ENCODE data around the gene PYGM.

The PYGM gene

GRCh38 chr11:64788321-64789215 lies 28.8 kb upstream of the PYGM start:
- Histone ChIP-seq H3K9ac (ENCODE audit: low read length) (no peak overlapping the region), H3K4me1 (ENCODE audit: control insufficient read depth, insufficient read depth, low read length) (no peaks in the 10 kb centered on the region), H3K4me3 (ENCODE audit: low read length) (no peak overlapping the region), H3K27me3 (ENCODE audit: control insufficient read depth, insufficient read depth, low read length) (no peaks in the 10 kb centered on the region), H3K9me3 (ENCODE audit: control insufficient read depth, low read length) (no peaks in the 10 kb centered on the region), H3K36me3 (ENCODE audit: control insufficient read depth, insufficient read depth, low read length) (no peaks in the 10 kb centered on the region)

- H3K9me3 ChIP-seq (ENCODE audit: control insufficient read depth, low read length), result no peaks in the 10 kb centered on the region
- no peak overlapping the region for H3K4me3 ChIP-seq (ENCODE audit: low read length)
- no peak overlapping the region for H3K9ac ChIP-seq (ENCODE audit: low read length)
- H3K27me3 ChIP-seq (ENCODE audit: control insufficient read depth, insufficient read depth, low read length), result no peaks in the 10 kb centered on the region
- H3K36me3 ChIP-seq (ENCODE audit: control insufficient read depth, insufficient read depth, low read length), result no peaks in the 10 kb centered on the region
- H3K4me1 ChIP-seq (ENCODE audit: control insufficient read depth, insufficient read depth, low read length), result no peaks in the 10 kb centered on the region
These were observed 27.9 kb upstream of the PYGM start for GRCh38 chr11:64787526-64788320.

DNA sequence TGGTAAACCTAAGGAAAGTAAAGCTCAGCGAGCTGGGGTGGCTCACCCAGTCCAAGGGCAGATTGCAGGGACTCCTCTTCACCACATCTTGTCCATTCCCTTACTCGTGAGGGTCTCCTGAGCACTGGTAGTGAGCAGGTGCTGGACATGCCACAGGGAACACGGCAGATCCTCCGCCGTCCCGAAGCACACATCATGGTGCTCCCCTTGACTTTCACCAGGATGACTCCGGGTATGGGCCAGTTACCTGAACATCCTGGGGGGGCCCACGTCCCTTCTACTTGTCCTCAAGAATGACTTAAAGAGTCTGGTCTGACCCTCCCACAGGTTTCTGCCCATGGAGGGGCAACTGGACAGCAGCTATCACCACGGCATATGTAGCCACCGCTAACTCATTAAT lies 26.5 kb upstream of the PYGM start:
- Histone ChIP-seq H3K4me1 (ENCODE audit: control insufficient read depth, insufficient read depth, low read length) (no peaks in the 10 kb centered on the region), H3K4me3 (ENCODE audit: low read length) (no peak overlapping the region), H3K9ac (ENCODE audit: low read length) (no peak overlapping the region), H3K36me3 (ENCODE audit: control insufficient read depth, insufficient read depth, low read length) (no peaks in the 10 kb centered on the region), H3K9me3 (ENCODE audit: control insufficient read depth, low read length) (no peaks in the 10 kb centered on the region), H3K27me3 (ENCODE audit: control insufficient read depth, insufficient read depth, low read length) (no peaks in the 10 kb centered on the region)

DNA sequence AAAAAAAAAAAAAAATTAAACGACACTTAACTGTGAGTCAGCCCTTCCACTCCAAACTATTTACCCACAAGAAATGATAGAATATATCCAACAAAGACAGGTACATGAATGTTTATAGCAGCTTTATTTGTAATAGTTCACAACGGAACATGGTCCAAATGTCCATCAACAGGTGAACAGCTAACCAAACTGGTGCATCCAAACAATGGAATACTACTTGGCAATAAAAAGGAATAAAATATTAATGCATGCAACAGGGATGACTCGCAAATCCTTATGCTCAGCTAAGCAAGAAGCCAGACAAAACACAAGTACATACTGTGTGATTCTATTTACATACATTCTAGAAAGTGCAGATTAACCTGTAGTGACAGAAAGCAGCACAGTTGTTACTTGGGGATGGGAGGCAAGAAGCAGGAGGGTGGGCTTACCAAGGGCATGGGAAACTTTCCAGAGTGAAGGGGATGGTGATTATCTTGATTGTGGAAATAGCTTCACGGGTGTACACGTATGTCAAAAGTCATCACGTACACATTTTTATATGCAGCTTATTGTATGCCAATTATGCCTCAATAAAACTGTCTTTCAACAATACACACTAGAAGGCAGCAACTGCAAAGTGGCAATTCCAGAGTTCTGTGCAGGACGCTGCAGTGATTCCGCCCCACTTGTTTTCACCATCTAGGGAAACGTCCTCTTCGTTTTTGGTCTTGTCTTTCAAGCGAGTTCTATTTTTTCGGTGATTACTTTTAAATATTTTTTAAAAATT lies 25.2 kb upstream of the PYGM start:
- no peaks in the 10 kb centered on the region for H3K4me1 ChIP-seq (ENCODE audit: control insufficient read depth, insufficient read depth, low read length)
- H3K36me3 ChIP-seq (ENCODE audit: control insufficient read depth, insufficient read depth, low read length), result no peaks in the 10 kb centered on the region
- H3K9me3 ChIP-seq (ENCODE audit: control insufficient read depth, low read length), result no peaks in the 10 kb centered on the region
- H3K4me3 ChIP-seq (ENCODE audit: low read length), result no peak overlapping the region
- no peak overlapping the region for H3K9ac ChIP-seq (ENCODE audit: low read length)
- no peaks in the 10 kb centered on the region for H3K27me3 ChIP-seq (ENCODE audit: control insufficient read depth, insufficient read depth, low read length)

DNA sequence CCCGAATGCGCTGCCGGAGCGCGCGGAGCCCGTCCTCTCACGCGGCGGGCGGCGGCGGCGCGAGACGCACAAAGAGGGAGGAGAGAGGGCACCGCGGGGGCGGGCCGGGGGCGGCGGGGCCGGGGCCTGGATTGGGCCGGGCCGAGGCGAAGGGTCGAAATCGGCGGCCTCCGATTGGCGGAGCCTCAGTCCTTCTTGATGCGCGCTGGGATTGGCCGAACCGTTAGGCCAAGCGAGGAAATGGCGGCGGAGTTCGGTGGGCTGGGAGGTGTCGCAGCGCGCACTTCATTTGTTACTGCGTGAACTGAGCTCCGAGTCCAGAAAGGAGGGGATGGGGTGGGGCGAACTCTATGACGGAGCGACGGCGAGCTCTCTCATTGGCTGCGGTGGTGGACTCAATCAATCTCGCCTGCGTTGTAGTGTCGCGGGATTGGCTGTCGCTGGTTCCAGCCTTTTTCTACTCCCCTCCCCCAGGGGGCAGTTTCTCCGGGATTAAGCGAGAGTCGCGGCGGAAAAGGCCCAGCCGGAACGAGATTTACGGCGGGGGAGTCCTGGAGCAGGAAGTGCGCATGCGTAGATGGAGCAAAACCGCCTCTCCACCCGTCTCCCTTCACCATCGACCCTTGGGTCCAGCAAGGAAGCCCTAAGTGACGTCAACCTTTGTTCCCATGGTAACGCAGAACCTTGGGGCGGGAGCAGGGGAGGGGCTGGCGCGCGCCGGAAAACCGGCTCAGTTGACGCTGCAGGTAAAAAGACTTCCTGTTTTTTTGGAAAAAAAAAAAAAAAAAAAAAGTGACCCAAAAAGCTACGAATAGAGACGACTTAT lies 18.9 kb upstream of the PYGM start, which contains the start of gene SF1:
TSS of gene SF1 (minus strand) at position 70 of the 826 bp plus-strand sequence. CDS start 150 bp downstream, outside the sequence.
- H3K4me1 ChIP-seq (ENCODE audit: control insufficient read depth, insufficient read depth, low read length), result peaks cover 10% of the 10 kb centered on the region
- no peaks in the 10 kb centered on the region for H3K27me3 ChIP-seq (ENCODE audit: control insufficient read depth, insufficient read depth, low read length)
- H3K9me3 ChIP-seq (ENCODE audit: control insufficient read depth, low read length), result no peaks in the 10 kb centered on the region
- H3K36me3 ChIP-seq (ENCODE audit: control insufficient read depth, insufficient read depth, low read length), result peaks cover 9% of the 10 kb centered on the region
- peak within 1 kb of the TSS; percentile 69 for H3K4me3 ChIP-seq (ENCODE audit: low read length)
- H3K9ac ChIP-seq (ENCODE audit: low read length), result peak within 1 kb of the TSS; percentile 87

GRCh38 chr11:64778223-64778472 lies 18.4 kb upstream of the PYGM start:
- no peaks in the 10 kb centered on the region for H3K27me3 ChIP-seq (ENCODE audit: control insufficient read depth, insufficient read depth, low read length)
- H3K9me3 ChIP-seq (ENCODE audit: control insufficient read depth, low read length), result no peaks in the 10 kb centered on the region
- peak overlapping the region; percentile 31 for H3K4me3 ChIP-seq (ENCODE audit: low read length)
- H3K9ac ChIP-seq (ENCODE audit: low read length), result peak overlapping the region; percentile 87
- H3K4me1 ChIP-seq (ENCODE audit: control insufficient read depth, insufficient read depth, low read length), result peaks cover 10% of the 10 kb centered on the region
- peaks cover 9% of the 10 kb centered on the region for H3K36me3 ChIP-seq (ENCODE audit: control insufficient read depth, insufficient read depth, low read length)

- no peaks in the 10 kb centered on the region for H3K9me3 ChIP-seq (ENCODE audit: control insufficient read depth, low read length)
- H3K9ac ChIP-seq (ENCODE audit: low read length), result peak overlapping the region; percentile 87
- H3K4me1 ChIP-seq (ENCODE audit: control insufficient read depth, insufficient read depth, low read length), result peaks cover 10% of the 10 kb centered on the region
- H3K4me3 ChIP-seq (ENCODE audit: low read length), result peak overlapping the region; percentile 69
- no peaks in the 10 kb centered on the region for H3K27me3 ChIP-seq (ENCODE audit: control insufficient read depth, insufficient read depth, low read length)
- H3K36me3 ChIP-seq (ENCODE audit: control insufficient read depth, insufficient read depth, low read length), result peaks cover 9% of the 10 kb centered on the region
These were observed 17.9 kb upstream of the PYGM start for GRCh38 chr11:64777449-64778222.

- Histone ChIP-seq H3K9ac (ENCODE audit: low read length) (peak overlapping the region; percentile 72), H3K9me3 (ENCODE audit: control insufficient read depth, low read length) (no peaks in the 10 kb centered on the region), H3K36me3 (ENCODE audit: control insufficient read depth, insufficient read depth, low read length) (peaks cover 9% of the 10 kb centered on the region), H3K4me1 (ENCODE audit: control insufficient read depth, insufficient read depth, low read length) (peaks cover 10% of the 10 kb centered on the region), H3K4me3 (ENCODE audit: low read length) (peak overlapping the region; percentile 69), H3K27me3 (ENCODE audit: control insufficient read depth, insufficient read depth, low read length) (no peaks in the 10 kb centered on the region)
These were observed 17.1 kb upstream of the PYGM start for GRCh38 chr11:64776875-64777274.

DNA sequence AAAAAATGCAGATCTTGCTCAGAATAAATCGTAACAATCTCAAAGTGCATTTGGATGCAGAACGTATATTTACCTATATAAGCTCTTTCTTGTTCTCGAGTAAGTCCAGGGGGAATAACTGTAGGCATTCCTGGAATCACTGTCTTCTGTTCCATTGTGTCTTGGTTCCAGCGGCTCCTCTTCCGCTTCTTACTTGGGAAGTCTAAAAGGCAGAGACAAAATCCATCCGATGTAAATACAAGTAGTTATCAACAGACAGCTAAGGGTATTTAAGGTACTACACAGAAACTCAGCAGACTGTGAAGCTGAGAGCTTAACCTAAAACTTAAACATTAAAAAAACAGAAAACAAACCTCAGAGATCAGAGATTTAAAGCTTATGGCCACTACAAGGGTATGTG lies 16.7 kb upstream of the PYGM start:
- H3K9me3 ChIP-seq (ENCODE audit: control insufficient read depth, low read length), result no peaks in the 10 kb centered on the region
- H3K36me3 ChIP-seq (ENCODE audit: control insufficient read depth, insufficient read depth, low read length), result peaks cover 9% of the 10 kb centered on the region
- peak overlapping the region; percentile 72 for H3K9ac ChIP-seq (ENCODE audit: low read length)
- peaks cover 10% of the 10 kb centered on the region for H3K4me1 ChIP-seq (ENCODE audit: control insufficient read depth, insufficient read depth, low read length)
- H3K27me3 ChIP-seq (ENCODE audit: control insufficient read depth, insufficient read depth, low read length), result no peaks in the 10 kb centered on the region
- peak overlapping the region; percentile 69 for H3K4me3 ChIP-seq (ENCODE audit: low read length)

DNA sequence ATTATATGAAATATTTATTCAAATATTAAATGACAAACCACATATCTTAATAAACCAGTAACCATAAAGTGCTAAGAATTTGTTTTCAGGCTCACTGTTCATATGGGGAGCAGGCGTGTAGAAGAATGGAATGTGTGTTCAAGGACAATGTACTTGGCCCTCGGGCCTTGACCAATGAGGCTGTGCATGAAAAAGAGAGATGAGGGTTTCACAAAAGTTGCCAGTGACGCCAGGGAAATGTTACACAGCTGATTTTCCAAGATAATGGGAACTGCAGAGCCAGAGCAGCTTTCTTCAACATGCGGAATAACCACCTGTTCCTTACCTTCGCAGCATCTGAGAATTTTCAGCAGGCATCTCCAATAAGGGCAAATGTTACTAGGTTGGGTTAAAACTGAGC lies 14.4 kb upstream of the PYGM start:
- Histone ChIP-seq H3K36me3 (ENCODE audit: control insufficient read depth, insufficient read depth, low read length) (peaks cover 27% of the 10 kb centered on the region), H3K27me3 (ENCODE audit: control insufficient read depth, insufficient read depth, low read length) (no peaks in the 10 kb centered on the region), H3K4me1 (ENCODE audit: control insufficient read depth, insufficient read depth, low read length) (peaks cover 10% of the 10 kb centered on the region), H3K4me3 (ENCODE audit: low read length) (no peak overlapping the region), H3K9me3 (ENCODE audit: control insufficient read depth, low read length) (no peaks in the 10 kb centered on the region), H3K9ac (ENCODE audit: low read length) (no peak overlapping the region)
